Measurements from ENCODE around the gene NPRL2. TPM values are rescaled to one million over a fixed set of nuclear protein-coding genes. Genes with fewer than 3 reads are reported as not detected.

The NPRL2 gene
- total and polyA plus RNA-seq, 2 donors (not counting 3 experiments of a cell fraction or from before 2014, with no cell fraction given): 13.4 to 30.6 TPM

DNA sequence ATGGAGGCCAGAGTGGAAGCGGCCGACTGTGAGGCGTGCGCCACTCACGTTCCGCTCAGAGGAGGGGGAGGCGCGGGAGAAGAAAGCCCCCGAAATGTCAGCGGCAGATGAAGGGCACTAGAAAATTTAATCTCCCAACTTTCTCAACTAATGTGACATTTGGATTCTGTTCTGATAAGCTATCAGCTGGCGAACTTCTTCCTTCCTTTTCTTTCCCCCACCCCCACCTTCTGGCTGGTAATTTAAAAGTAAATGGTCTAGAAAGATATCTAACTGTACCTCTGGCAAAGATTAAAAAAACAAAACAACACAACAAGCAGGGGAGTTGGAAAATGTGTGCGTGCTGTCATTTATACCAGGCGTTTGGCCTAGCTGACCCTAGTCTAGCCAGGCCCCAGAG, 35.2 kb upstream of the NPRL2 start:
- Histone ChIP-seq H3K4me2 (ENCODE audit: insufficient read depth, low read length) (no peak overlapping the region), H3K9me1 (replicated peaks; ENCODE audit: control insufficient read depth, extremely low read depth, insufficient read depth, low read length) (no peaks in the 10 kb centered on the region), H3K4me3 (replicated peaks in 1 of 3; ENCODE audit: insufficient read depth in 1 of 3, low read depth in 1 of 3, low read length in 3 of 3) (no peak overlapping the region), H3K9me3 (replicated peaks; ENCODE audit: control insufficient read depth, insufficient read depth, low read length) (no peaks in the 10 kb centered on the region), H3K4me1 (ENCODE audit: control insufficient read depth, extremely low read depth, insufficient read depth, low read length) (no peaks in the 10 kb centered on the region), H3K36me3 (ENCODE audit: control insufficient read depth in 2 of 2, extremely low read depth in 1 of 2, insufficient read depth in 2 of 2, low read length in 2 of 2) (no peaks in the 10 kb centered on the region), H3K79me2 (ENCODE audit: control insufficient read depth, insufficient read depth, low read length) (no peaks in the 10 kb centered on the region), H3K27me3 (ENCODE audit: control insufficient read depth in 2 of 2, insufficient read depth in 2 of 2, low read length in 2 of 2) (no peaks in the 10 kb centered on the region), H2AFZ (ENCODE audit: low read depth, low read length) (no peak overlapping the region), H3K27ac (ENCODE audit: insufficient read depth, low read depth, low read length) (no peak overlapping the region), H3K9ac (replicated peaks; ENCODE audit: extremely low read depth, insufficient read depth, low read length) (no peak overlapping the region), H4K20me1 (replicated peaks; ENCODE audit: control insufficient read depth, extremely low read depth, insufficient read depth, low read length) (no peaks in the 10 kb centered on the region)
- CTCF ChIA-PET: interaction anchor here (0.6 kb wide), 1 partner anchor 38 kb away, joined by 3 read pairs; no protein-coding TSS in a partner anchor
- intact Hi-C loops (cut with micrococcal nuclease) (no loop called here), dilution Hi-C loops (cut with MboI; ENCODE audit: extremely low pct_ligation_motif_present, low sequenced_read_pairs) (no loop called here)
- POLR2A ChIA-PET: no interaction called here
- TF ChIP-seq JUN (IDR thresholded peaks at IDR 0.05; ENCODE audit: borderline replicate concordance, insufficient read depth, insufficient read length, low read depth): no peak
- TF ChIP-seq, protein P1, sequence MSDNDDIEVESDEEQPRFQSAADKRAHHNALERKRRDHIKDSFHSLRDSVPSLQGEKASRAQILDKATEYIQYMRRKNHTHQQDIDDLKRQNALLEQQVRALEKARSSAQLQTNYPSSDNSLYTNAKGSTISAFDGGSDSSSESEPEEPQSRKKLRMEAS (IDR thresholded peaks at IDR 0.05; ENCODE audit: insufficient read depth, insufficient read length): no peak
- no peak for TF ChIP-seq MYC (IDR thresholded peaks at IDR 0.05; ENCODE audit: low read depth, low read length)
- TF ChIP-seq FOS (IDR thresholded peaks at IDR 0.05; ENCODE audit: borderline replicate concordance, insufficient read depth, low read length): no peak
- FAIRE-seq (no peak), DNase-seq (ENCODE audit: low read depth, low spot score) (no peak)
- BruUV-seq (replicated peaks): no TSS peak

DNA sequence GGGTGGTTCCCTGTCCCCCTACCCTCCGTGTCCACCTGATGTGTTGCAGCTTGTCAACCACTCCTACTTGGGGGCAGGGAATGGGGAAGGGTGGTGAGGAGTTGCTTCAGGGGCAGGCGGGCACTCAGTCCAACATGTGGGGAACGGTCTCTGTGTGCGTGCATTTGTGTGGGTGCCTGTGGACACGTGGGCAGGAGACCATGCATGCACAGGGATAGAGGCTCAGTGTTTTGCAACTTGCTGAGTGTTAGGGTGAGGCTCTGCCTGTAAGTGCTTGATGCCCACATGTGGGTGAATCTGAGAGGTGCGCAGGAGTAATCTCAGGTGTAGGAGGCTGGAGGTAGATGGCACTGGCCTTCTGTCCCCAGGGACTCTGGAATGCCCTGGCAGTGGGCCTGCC, 33.2 kb upstream of the NPRL2 start:
- TF ChIP-seq POLR2A (IDR thresholded peaks at IDR 0.05; ENCODE audit: low read depth, low read length) (no peak), EZH2 (IDR thresholded peaks at IDR 0.05; ENCODE audit: borderline replicate concordance, low read depth, low read length, severe bottlenecking) (no peak)
- no peaks in the 10 kb centered on the region for H4K20me1 ChIP-seq (replicated peaks; ENCODE audit: control insufficient read depth, extremely low read depth, insufficient read depth, low read length)
- dilution Hi-C loops (cut with MboI; ENCODE audit: extremely low pct_ligation_motif_present, low sequenced_read_pairs): no loop called here
- H3K36me3 ChIP-seq (ENCODE audit: control insufficient read depth in 2 of 2, extremely low read depth in 1 of 2, insufficient read depth in 2 of 2, low read length in 2 of 2): no peaks in the 10 kb centered on the region
- intact Hi-C loops (cut with micrococcal nuclease): no loop called here
- no peaks in the 10 kb centered on the region for H3K9me1 ChIP-seq (replicated peaks; ENCODE audit: control insufficient read depth, extremely low read depth, insufficient read depth, low read length)
- ChIA-PET CTCF (no interaction called here), POLR2A (no interaction called here)
- DNase-seq (ENCODE audit: low read depth, low spot score): no peak
- no peak overlapping the region for H3K9ac ChIP-seq (replicated peaks; ENCODE audit: extremely low read depth, insufficient read depth, low read length)
- H3K79me2 ChIP-seq (ENCODE audit: control insufficient read depth, insufficient read depth, low read length): no peaks in the 10 kb centered on the region
- H2AFZ ChIP-seq (ENCODE audit: low read depth, low read length): no peak overlapping the region
- no peaks in the 10 kb centered on the region for H3K27me3 ChIP-seq (ENCODE audit: control insufficient read depth in 2 of 2, insufficient read depth in 2 of 2, low read length in 2 of 2)
- H3K9me3 ChIP-seq (replicated peaks; ENCODE audit: control insufficient read depth, insufficient read depth, low read length): no peaks in the 10 kb centered on the region
- BruUV-seq (replicated peaks): no TSS peak
- H3K4me3 ChIP-seq (replicated peaks in 1 of 3; ENCODE audit: insufficient read depth in 1 of 3, low read depth in 1 of 3, low read length in 3 of 3): no peak overlapping the region
- no peak for FAIRE-seq
- no peak overlapping the region for H3K27ac ChIP-seq (ENCODE audit: insufficient read depth, low read depth, low read length)
- no peaks in the 10 kb centered on the region for H3K4me1 ChIP-seq (ENCODE audit: control insufficient read depth, extremely low read depth, insufficient read depth, low read length)
- H3K4me2 ChIP-seq (ENCODE audit: insufficient read depth, low read length): no peak overlapping the region
